Natural killer cell (primary cell): ENCODE results near the gene NTM. TPM values are rescaled to one million over a fixed set of nuclear protein-coding genes. Genes with fewer than 3 reads are reported as not detected.
"Not testable (repeated sequence)": the region's sequence is repeated elsewhere in the genome, so short reads cannot be mapped to it uniquely, and the experiment has no call there.

Experiments used
- ATAC-seq, 3 donors: fragments of 150-1000 bp in 2 of 3; fragments of 200-7000 bp in 1 of 3; cut with Tn5 transposase; 1 replicate in 1 of 3; 2 replicates in 2 of 3; pipeline ENCODE4 v1.10.0; 2021; ENCODE audit warnings: mild to moderate bottlenecking in 2 of 3, moderate library complexity in 2 of 3
- DNase-seq, 2 donors: peaks; one replicate each; pipeline versions ENCODE4 v3.0.0 to v3.0.0-alpha.2; 2013 to 2021; ENCODE audit warnings: mixed read lengths in 1 of 2
- H3K27ac ChIP-seq: one replicate; pipeline ENCODE4 v1.5.1; 2013; ENCODE audit warnings: mild to moderate bottlenecking, low read length
- H3K27me3 ChIP-seq: one replicate; pipeline ENCODE4 v1.6.1; 2013; ENCODE audit warnings: low read length; ENCODE audit not compliant: control insufficient read depth, insufficient read depth
- H3K36me3 ChIP-seq: one replicate; pipeline ENCODE4 v1.6.1; 2013; ENCODE audit warnings: low read length; ENCODE audit not compliant: control insufficient read depth, insufficient read depth
- H3K4me1 ChIP-seq: one replicate; pipeline ENCODE4 v1.6.1; 2013; ENCODE audit warnings: low read length; ENCODE audit not compliant: control insufficient read depth, insufficient read depth
- H3K4me3 ChIP-seq: one replicate; pipeline ENCODE4 v1.5.1; 2013; ENCODE audit warnings: low read length
- H3K9me3 ChIP-seq: one replicate; pipeline ENCODE4 v1.6.1; 2013; ENCODE audit warnings: low read length; ENCODE audit not compliant: control insufficient read depth, insufficient read depth
- H3K27ac Mint-ChIP-seq, 2 donors: one replicate each; pipeline ENCODE4 v1.8.0; 2022; ENCODE audit warnings: mild to moderate bottlenecking in 2 of 2, mixed read lengths in 2 of 2, moderate library complexity in 1 of 2
- H3K27me3 Mint-ChIP-seq, 2 donors: one replicate each; pipeline ENCODE4 v1.8.0; 2022; ENCODE audit warnings: low read depth in 2 of 2, mixed read lengths in 2 of 2
- H3K36me3 Mint-ChIP-seq: one replicate; pipeline ENCODE4 v1.8.0; 2022; ENCODE audit warnings: mixed read lengths
- H3K4me1 Mint-ChIP-seq, 2 donors: one replicate each; pipeline ENCODE4 v1.8.0; 2022; ENCODE audit warnings: mixed read lengths in 2 of 2
- H3K4me3 Mint-ChIP-seq: one replicate; pipeline ENCODE4 v1.8.0; 2022; ENCODE audit warnings: mild to moderate bottlenecking, moderate library complexity, mixed read lengths
- H3K9me3 Mint-ChIP-seq, 2 donors: one replicate each; pipeline ENCODE4 v1.8.0; 2022; ENCODE audit warnings: mixed read lengths in 2 of 2
- WGBS: methylation state at CpG from one replicate; pipeline ENCODE4 v1.1.7; 2013; ENCODE audit warnings: missing lambda C conversion rate; ENCODE audit not compliant: insufficient coverage; 5-methylcytosine and 5-hydroxymethylcytosine counted together
- intact Hi-C: fragments of 100-400 bp; cut with micrococcal nuclease; formaldehyde crosslinking; loops from one replicate; pipeline ENCODE4 v1.14.2; 2022
- total RNA-seq, 4 donors: library from RNA; stranded (reverse); fragments of 120-200 nt in 1 of 4; gene quantifications; one replicate each; pipeline versions ENCODE4 v1.2.3 to v1.2.4, GENCODE V29; 2013 to 2022
- TF ChIP-seq, protein P1 (sequence below): fragments of 200-600 bp; IDR thresholded peaks from one replicate; pipeline ENCODE4 v1.8.0; 2022; ENCODE audit warnings: antibody characterized with exemption

NTM gene
- total RNA-seq, 3 donors from 2014 or later (not counting 1 experiment from before 2014, with no cell fraction given): not detected

DNA sequence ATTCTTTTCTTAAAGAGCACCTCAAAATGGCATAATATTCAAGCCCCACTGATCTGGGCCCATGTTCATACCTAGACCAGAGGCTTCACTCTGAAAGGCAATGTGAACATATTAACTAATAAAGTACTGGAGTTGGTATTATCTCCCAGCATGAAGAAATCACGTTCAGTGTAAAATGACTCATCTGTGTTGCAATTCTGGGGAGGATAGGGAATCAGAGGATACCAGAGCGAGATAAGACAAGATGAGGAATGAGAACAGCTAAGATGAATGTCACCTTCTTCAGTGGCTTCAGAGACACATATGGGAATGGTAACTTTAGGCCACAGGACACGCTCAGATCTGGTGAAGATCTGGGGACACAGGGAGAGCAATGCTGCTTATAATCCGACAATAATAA lies 121.1 kb downstream of the NTM start:
- no peaks in the 10 kb centered on the region for H3K9me3 ChIP-seq
- H3K4me3 Mint-ChIP-seq: no peak overlapping the region
- H3K36me3 Mint-ChIP-seq: no peaks in the 10 kb centered on the region
- no peaks in the 10 kb centered on the region for H3K36me3 ChIP-seq
- H3K27me3 ChIP-seq: no peaks in the 10 kb centered on the region
- H3K4me3 ChIP-seq: no peak overlapping the region
- H3K27me3 Mint-ChIP-seq: no peaks in the 10 kb centered on the region
- no peaks in the 10 kb centered on the region for H3K4me1 ChIP-seq
- TF ChIP-seq, protein P1, sequence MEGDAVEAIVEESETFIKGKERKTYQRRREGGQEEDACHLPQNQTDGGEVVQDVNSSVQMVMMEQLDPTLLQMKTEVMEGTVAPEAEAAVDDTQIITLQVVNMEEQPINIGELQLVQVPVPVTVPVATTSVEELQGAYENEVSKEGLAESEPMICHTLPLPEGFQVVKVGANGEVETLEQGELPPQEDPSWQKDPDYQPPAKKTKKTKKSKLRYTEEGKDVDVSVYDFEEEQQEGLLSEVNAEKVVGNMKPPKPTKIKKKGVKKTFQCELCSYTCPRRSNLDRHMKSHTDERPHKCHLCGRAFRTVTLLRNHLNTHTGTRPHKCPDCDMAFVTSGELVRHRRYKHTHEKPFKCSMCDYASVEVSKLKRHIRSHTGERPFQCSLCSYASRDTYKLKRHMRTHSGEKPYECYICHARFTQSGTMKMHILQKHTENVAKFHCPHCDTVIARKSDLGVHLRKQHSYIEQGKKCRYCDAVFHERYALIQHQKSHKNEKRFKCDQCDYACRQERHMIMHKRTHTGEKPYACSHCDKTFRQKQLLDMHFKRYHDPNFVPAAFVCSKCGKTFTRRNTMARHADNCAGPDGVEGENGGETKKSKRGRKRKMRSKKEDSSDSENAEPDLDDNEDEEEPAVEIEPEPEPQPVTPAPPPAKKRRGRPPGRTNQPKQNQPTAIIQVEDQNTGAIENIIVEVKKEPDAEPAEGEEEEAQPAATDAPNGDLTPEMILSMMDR: no peak
- WGBS: 81% methylated on average over 4 of the region's 4 CpGs
- no peak for ATAC-seq
- H3K27ac Mint-ChIP-seq: no peak overlapping the region
- no peak overlapping the region for H3K27ac ChIP-seq
- intact Hi-C loops: no loop called here
- DNase-seq: no peak
- H3K4me1 Mint-ChIP-seq: no peaks in the 10 kb centered on the region
- H3K9me3 Mint-ChIP-seq: peaks cover 0 to 3% of the 10 kb centered on the region in 2 donors

DNA sequence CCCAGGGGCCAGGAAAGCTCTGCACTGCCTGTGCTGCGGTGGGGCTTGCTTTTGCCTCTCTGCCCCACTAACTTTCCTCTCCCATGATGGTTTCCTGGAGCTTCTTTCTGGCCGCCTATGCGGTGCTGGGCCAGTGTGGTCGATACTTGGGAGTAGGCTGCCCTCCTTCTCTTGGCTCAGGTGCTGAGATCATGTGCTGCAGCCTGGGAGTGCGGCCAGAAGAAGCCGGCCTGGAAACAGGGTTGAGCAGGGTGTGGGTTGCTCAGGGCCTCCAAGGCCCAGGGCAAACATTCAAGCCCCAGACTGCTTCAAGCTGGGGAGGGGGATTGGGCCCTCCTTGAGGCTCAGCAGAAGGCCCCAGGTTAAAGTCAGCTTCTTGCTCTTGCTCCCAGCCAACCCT lies 125.0 kb downstream of the NTM start:
- H3K4me1 ChIP-seq: no peaks in the 10 kb centered on the region
- intact Hi-C loops: no loop called here
- no peaks in the 10 kb centered on the region for H3K4me1 Mint-ChIP-seq

DNA sequence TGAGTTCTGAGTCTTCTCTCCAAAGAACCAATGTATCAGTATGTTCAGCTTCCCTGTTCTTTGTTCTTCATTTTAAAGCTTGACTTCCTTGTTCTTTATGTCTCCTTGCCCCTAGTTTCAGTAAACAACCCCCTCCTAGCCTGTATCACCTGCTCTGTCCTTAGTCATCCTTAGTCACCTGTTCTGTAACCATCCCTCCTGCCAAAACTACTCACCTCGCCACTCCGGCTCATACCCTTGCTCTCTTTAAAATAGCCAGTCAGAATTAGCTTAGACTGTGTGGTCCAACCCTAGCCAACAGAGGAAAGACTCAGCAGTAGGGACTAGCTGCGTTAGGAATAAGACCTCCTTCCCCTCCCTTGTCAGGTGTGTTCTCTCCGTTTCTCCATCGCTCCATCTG lies 127.3 kb downstream of the NTM start:
- intact Hi-C loops, H3K4me1 Mint-ChIP-seq, H3K36me3 ChIP-seq, H3K36me3 Mint-ChIP-seq, DNase-seq, H3K9me3 Mint-ChIP-seq, ATAC-seq, H3K4me3 ChIP-seq, H3K4me1 ChIP-seq, H3K27me3 Mint-ChIP-seq, H3K27me3 ChIP-seq, H3K27ac ChIP-seq, H3K4me3 Mint-ChIP-seq, H3K27ac Mint-ChIP-seq, H3K9me3 ChIP-seq: not testable (repeated sequence)
- WGBS: 88% methylated on average over 5 of the region's 5 CpGs

More for the DNA sequence above, 125.0 kb downstream of the NTM start:
- Mint-ChIP-seq H3K27me3 (no peaks in the 10 kb centered on the region), H3K36me3 (no peaks in the 10 kb centered on the region), H3K4me3 (no peak overlapping the region), H3K9me3 (no peaks in the 10 kb centered on the region), H3K27ac (no peak overlapping the region)
- TF ChIP-seq, protein P1: no peak
- no peak for ATAC-seq
- WGBS: 81% methylated on average over 6 of the region's 6 CpGs
- no peaks in the 10 kb centered on the region for H3K36me3 ChIP-seq
- DNase-seq: no peak
- no peak overlapping the region for H3K27ac ChIP-seq
- H3K27me3 ChIP-seq: no peaks in the 10 kb centered on the region
- no peaks in the 10 kb centered on the region for H3K9me3 ChIP-seq
- no peak overlapping the region for H3K4me3 ChIP-seq

DNA sequence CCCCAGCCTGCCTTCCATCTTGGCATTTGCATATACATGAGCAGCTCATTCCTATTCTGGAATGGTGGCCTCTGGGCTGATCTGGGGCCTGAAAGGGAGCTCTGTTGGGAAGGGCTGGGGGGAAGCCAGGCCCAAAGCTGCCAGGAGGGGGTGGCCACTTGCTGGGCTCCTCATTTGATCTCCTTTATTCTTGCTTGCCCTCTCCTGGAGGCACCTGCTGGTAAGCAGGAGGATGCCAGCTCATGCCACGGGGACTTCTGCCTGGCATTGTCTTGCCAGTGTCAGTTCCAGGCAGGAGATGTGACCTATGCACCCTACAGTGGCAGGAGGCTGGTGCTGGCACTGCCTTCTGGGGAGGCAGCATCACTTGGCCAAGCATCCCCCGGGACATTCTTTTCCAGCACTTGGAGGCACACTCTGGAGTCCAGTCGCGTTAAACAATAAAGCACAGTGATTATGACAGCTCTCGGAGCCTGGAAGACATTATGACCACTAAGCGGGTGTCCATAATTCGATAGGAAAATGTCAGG lies 128.3 kb downstream of the NTM start:
- Histone ChIP-seq H3K4me1 (no peaks in the 10 kb centered on the region), H3K27me3 (no peaks in the 10 kb centered on the region), H3K9me3 (no peaks in the 10 kb centered on the region), H3K27ac (no peak overlapping the region), H3K36me3 (no peaks in the 10 kb centered on the region), H3K4me3 (no peak overlapping the region)
- DNase-seq: no peak
- no peak for ATAC-seq
- intact Hi-C loops: no loop called here
- Mint-ChIP-seq H3K4me3 (no peak overlapping the region), H3K27ac (no peak overlapping the region), H3K27me3 (peaks cover 0 to 7% of the 10 kb centered on the region in 2 donors), H3K36me3 (no peaks in the 10 kb centered on the region), H3K4me1 (no peaks in the 10 kb centered on the region), H3K9me3 (peaks cover 0 to 8% of the 10 kb centered on the region in 2 donors)
- WGBS: 75% methylated on average over 7 of the region's 7 CpGs
- TF ChIP-seq, protein P1: no peak
